MCF 10A (cell line): ENCODE measurements around the gene CAPS. TPM values are rescaled to one million over a fixed set of nuclear protein-coding genes. Genes with fewer than 3 reads are reported as not detected.
"Not testable (repeated sequence)": the region's sequence is repeated elsewhere in the genome, so short reads cannot be mapped to it uniquely, and the experiment has no call there.

Experiments used
- BruUV-seq: library from RNA; stranded (reverse); fragments of 400-500 nt; replicated peaks from 2 replicates; lab custom pipeline; 2021; lab: Mats Ljungman, UMichigan
- CTCF ChIA-PET: fragments of 300-600 bp; sonication (Branson Sonifier 250); formaldehyde crosslinking; extraction: SDS; loops from one replicate; lab custom pipeline; 2021; ENCODE audit warnings: antibody characterized with exemption, inconsistent platforms; lab: Yijun Ruan, JAX
- POLR2A ChIA-PET: fragments of 300-600, 350-650 bp; sonication (Branson Sonifier 250); formaldehyde crosslinking; extraction: SDS; loops from one replicate; lab custom pipeline; 2020; ENCODE audit warnings: antibody characterized with exemption, inconsistent platforms; lab: Yijun Ruan, JAX
- DNase-seq: peaks from one replicate; pipeline ENCODE4 v3.0.0-alpha.2; 2018; ENCODE audit not compliant: unreplicated experiment
- H3K27ac Mint-ChIP-seq: one replicate; pipeline ENCODE4 v1.8.0; 2022; ENCODE audit warnings: mild to moderate bottlenecking, low read depth, mixed read lengths; ENCODE audit not compliant: unreplicated experiment
- H3K27me3 Mint-ChIP-seq: one replicate; pipeline ENCODE4 v1.8.0; 2022; ENCODE audit warnings: mixed read lengths; ENCODE audit not compliant: insufficient read depth, unreplicated experiment
- H3K36me3 Mint-ChIP-seq: one replicate; pipeline ENCODE4 v1.8.0; 2022; ENCODE audit warnings: mild to moderate bottlenecking, moderate library complexity, mixed read lengths; ENCODE audit not compliant: insufficient read depth, unreplicated experiment
- H3K4me1 Mint-ChIP-seq: one replicate; pipeline ENCODE4 v1.8.0; 2022; ENCODE audit warnings: mixed read lengths; ENCODE audit not compliant: insufficient read depth, unreplicated experiment
- H3K4me3 Mint-ChIP-seq: one replicate; pipeline ENCODE4 v1.8.0; 2022; ENCODE audit warnings: mild to moderate bottlenecking, moderate library complexity, mixed read lengths; ENCODE audit not compliant: unreplicated experiment
- H3K9me3 Mint-ChIP-seq: one replicate; pipeline ENCODE4 v1.8.0; 2022; ENCODE audit warnings: mixed read lengths; ENCODE audit not compliant: unreplicated experiment
- CTCF ChIP-seq: fragments of 200-600 bp; IDR thresholded peaks from one replicate; pipeline ENCODE4 v1.8.0; 2022; ENCODE audit warnings: antibody characterized with exemption, mild to moderate bottlenecking; ENCODE audit not compliant: unreplicated experiment
- intact Hi-C: fragments of 100-400 bp; cut with micrococcal nuclease; formaldehyde crosslinking; loops from 2 replicates; pipeline ENCODE4 v1.14.1; 2022
- total RNA-seq: library from RNA; stranded (reverse); gene quantifications from 2 replicates; pipeline ENCODE4 v1.2.3, GENCODE V29; 2022

Gene CAPS
- total RNA-seq, 1 experiment from 2014 or later, result 7.3 TPM

DNA sequence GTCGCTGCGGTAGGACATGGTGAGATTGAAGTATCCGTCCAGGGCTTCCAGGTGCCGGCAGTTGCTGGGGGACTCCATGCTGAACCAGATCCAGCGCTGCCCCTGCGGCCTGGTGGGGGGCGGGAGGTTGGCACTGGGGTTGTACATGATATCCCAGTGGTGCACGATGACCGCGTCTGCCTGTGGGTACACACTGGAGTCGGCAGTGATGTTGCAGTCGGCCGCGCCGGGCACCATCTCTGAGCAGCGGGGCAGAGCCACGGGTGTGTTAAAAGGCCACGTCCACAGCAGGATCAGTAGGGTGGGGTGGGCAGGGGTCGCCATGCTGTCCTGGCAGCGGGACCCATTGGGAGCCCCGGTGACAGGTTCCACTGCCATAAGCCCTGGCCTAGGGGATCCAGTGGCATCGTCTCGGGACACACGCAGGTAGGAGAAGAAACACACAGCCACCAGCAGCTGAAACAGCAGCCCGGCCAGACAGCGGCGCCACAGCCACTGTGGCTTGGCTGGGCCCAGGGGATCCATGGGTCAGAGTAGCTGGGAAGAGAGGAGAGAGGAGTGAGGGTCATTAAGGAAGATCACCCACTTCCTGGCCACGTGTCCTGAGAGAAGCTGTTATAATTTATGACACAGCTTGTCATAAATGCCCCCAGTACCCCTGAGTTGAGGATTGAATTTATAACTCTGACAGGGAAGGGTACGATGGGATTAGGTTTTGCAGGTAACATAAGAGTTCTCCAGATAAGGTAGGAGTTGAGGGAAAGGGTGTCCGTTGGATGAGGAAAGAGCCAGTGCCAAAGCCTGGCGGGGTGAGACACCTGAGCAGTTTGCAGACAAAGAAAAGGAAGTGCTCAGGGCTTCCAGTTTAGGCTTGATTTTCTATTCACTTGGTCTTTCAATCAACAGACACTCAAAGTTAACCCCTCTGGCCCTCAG lies 46.6 kb upstream of the CAPS start:
- ChIA-PET POLR2A (no interaction called here), CTCF (interaction anchor here (1.1 kb wide), 1 partner anchor 33 kb away, joined by 3 read pairs; no protein-coding TSS in a partner anchor)
- no peak for DNase-seq
- Mint-ChIP-seq H3K4me1 (no peaks in the 10 kb centered on the region), H3K36me3 (peaks cover 5% of the 10 kb centered on the region), H3K9me3 (no peaks in the 10 kb centered on the region), H3K27me3 (peaks cover 9% of the 10 kb centered on the region), H3K4me3 (no peak overlapping the region), H3K27ac (no peak overlapping the region)
- TF ChIP-seq CTCF, result no peak
- intact Hi-C loops, result no loop called here
- no TSS peak for BruUV-seq

GRCh38 chr19:5870986-5871394 lies 43.1 kb upstream of the CAPS start:
- ChIA-PET CTCF (interaction anchor here (0.9 kb wide), 1 partner anchor 29 kb away, joined by 3 read pairs; no protein-coding TSS in a partner anchor), POLR2A (interaction anchor here (0.6 to 0.9 kb wide), 2 partner anchors 43 to 143 kb away, joined by 3 to 4 read pairs; no protein-coding TSS in a partner anchor)
- BruUV-seq, result no TSS peak
- Mint-ChIP-seq H3K36me3 (peaks cover 5% of the 10 kb centered on the region), H3K9me3 (no peaks in the 10 kb centered on the region), H3K4me3 (no peak overlapping the region), H3K4me1 (no peaks in the 10 kb centered on the region), H3K27me3 (peaks cover 9% of the 10 kb centered on the region), H3K27ac (no peak overlapping the region)
- no peak for TF ChIP-seq CTCF
- intact Hi-C loops, result no loop called here
- no peak for DNase-seq

GRCh38 chr19:5873617-5874199 lies 40.3 kb upstream of the CAPS start:
- ChIA-PET POLR2A (interaction anchor here (1.6 kb wide), 1 partner anchor 30 kb away, joined by 3 read pairs; no protein-coding TSS in a partner anchor), CTCF (interaction anchor here (2.8 kb wide), 1 partner anchor 70 kb away, joined by 8 read pairs; no protein-coding TSS in a partner anchor)
- H3K36me3 Mint-ChIP-seq, result peaks cover 5% of the 10 kb centered on the region
- no peak for DNase-seq
- no peak overlapping the region for H3K27ac Mint-ChIP-seq
- intact Hi-C loops, result no loop called here
- TF ChIP-seq CTCF, result no peak
- H3K4me1 Mint-ChIP-seq, result no peaks in the 10 kb centered on the region
- H3K4me3 Mint-ChIP-seq, result no peak overlapping the region
- H3K27me3 Mint-ChIP-seq, result no peaks in the 10 kb centered on the region
- no peaks in the 10 kb centered on the region for H3K9me3 Mint-ChIP-seq
- BruUV-seq, result no TSS peak

DNA sequence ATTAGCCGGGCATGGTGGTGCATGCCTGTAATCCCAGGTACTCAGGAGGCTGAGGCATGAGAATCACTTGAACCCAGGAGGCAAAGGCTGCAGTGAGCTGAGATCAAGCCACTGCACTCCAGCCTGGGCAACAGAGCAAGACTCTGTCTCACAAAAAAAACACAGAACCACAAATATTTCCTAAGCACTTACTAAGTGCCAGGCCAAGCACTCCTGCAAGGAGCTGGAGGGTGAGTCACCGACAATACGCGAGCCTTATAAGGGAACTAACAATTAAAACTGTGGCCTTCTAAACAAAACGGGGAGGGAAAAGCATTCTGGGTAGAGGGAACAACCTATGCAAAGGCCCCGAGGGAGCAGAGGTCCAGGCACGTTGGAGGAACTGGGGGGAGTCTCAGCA lies 39.6 kb upstream of the CAPS start:
- peak; percentile 66 for DNase-seq
- H3K4me1 Mint-ChIP-seq, H3K9me3 Mint-ChIP-seq, H3K27ac Mint-ChIP-seq, H3K36me3 Mint-ChIP-seq, H3K27me3 Mint-ChIP-seq, H3K4me3 Mint-ChIP-seq, BruUV-seq, intact Hi-C loops: not testable (repeated sequence)
- ChIA-PET CTCF (interaction anchor here (0.6 to 2.8 kb wide), 3 partner anchors 31 to 351 kb away, joined by 3 to 8 read pairs (median 4); no protein-coding TSS in a partner anchor), POLR2A (interaction anchor here (1.0 to 1.6 kb wide), 2 partner anchors 10 to 30 kb away, joined by 3 read pairs; no protein-coding TSS in a partner anchor)
